ENCODE results near the gene TPCN2.

The TPCN2 gene

DNA sequence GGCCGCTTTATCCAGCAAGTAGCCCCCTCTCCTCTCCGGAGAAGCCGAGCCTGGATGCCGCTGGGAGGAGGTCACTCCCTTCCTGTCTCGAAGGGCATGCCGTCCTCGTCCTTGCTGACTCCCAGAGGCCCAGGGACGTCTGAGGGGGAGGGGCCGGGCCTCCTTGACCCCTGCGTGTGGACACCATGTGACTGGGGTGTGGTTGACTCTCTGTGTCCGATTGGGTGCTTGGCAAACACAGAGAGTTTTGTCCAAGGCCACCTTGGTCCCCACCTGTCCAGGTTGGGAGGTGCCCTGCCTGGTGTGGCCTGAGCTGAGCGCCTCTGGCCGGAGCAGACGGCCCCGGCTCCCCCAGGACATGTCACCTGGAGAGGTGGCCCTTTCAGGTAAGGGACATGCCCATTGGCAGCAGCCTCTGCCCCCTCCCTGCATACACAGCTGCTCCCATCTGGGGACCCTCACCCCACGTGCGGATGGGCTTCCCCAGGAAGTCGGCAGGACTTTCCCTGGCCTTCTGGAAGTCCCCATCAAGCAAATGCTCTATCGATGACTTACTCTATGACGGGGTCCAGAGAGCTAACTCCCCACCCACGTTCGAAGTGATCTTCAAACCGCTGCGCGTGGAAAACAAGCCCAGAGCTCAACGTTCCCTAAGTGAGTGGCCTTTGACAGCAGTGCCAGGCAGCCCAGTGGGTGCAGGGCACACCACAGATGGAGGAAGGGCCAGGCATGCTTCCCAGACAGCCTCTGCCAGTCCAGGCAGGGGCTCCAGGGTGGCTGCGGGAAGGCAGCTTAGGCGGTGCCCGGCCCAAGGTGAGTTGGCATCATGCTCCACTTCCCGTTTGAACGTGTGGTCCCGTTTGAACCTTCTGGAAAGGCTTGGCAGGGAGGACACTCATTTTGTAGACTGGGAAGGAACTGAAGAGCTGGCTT lies 106.8 kb downstream of the TPCN2 start, which contains the start of gene SMIM38:
Gene SMIM38 (plus strand): TSS at position 634 of the 933 bp plus-strand sequence. CDS start 1,912 bp downstream, outside the sequence.
- TF ChIP-seq, protein P1, sequence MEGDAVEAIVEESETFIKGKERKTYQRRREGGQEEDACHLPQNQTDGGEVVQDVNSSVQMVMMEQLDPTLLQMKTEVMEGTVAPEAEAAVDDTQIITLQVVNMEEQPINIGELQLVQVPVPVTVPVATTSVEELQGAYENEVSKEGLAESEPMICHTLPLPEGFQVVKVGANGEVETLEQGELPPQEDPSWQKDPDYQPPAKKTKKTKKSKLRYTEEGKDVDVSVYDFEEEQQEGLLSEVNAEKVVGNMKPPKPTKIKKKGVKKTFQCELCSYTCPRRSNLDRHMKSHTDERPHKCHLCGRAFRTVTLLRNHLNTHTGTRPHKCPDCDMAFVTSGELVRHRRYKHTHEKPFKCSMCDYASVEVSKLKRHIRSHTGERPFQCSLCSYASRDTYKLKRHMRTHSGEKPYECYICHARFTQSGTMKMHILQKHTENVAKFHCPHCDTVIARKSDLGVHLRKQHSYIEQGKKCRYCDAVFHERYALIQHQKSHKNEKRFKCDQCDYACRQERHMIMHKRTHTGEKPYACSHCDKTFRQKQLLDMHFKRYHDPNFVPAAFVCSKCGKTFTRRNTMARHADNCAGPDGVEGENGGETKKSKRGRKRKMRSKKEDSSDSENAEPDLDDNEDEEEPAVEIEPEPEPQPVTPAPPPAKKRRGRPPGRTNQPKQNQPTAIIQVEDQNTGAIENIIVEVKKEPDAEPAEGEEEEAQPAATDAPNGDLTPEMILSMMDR (IDR thresholded peaks at IDR 0.05; ENCODE audit: insufficient read depth, missing control alignments): no peak
- DNase-seq (ENCODE audit: insufficient read length, low spot score) (no peak), FAIRE-seq (no peak)

DNA sequence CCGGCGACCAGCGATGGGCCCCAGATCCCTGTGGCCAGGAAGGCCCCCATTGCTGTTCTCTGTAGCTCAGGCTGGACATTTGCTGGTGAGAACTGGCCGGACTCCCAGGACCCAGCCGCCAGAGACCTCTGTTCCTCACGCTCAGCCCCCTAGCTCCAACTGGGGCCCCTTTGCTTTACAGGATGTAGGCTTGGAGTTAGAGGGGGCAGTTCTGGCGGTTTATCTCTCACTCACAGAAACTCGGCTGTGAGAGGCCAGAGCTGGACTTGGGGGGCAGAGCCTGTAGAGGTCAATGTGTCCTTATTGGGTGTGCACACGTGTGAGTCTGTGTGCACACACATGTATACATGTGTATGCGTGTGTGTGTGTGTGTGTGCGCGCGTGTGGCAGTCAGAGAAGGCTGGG lies 107.5 kb downstream of the TPCN2 start:
- no peak for FAIRE-seq
- TF ChIP-seq, protein P1 (IDR thresholded peaks at IDR 0.05; ENCODE audit: insufficient read depth, missing control alignments): no peak
- no peak for DNase-seq (ENCODE audit: insufficient read length, low spot score)

DNA sequence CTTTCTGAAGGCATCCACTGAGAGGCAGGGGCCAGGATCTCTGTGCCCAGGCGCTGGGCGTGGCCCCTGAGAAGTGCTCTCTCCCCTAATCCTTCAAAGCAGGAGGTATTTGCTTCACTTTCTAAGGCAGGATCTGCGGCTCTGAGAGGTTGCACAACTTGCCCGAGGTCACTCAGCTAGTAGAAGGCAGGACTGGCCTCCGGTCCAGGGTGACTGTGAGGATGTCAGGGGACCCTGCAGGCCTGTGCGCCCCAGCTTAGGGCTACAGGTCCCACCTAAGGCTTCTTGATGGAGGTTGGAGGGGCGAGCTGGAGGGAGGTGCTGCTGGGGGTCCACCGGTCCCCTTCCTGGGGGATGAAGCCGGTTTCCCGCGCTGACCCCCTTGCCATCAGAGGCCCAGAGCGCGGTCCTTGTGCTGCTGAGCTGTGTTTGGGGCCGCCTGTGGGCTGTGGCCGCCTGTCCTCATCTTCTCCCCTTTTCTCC lies 108.0 kb downstream of the TPCN2 start:
- TF ChIP-seq, protein P1 (IDR thresholded peaks at IDR 0.05; ENCODE audit: insufficient read depth, missing control alignments): no peak
- DNase-seq (ENCODE audit: insufficient read length, low spot score) (no peak), FAIRE-seq (no peak)

DNA sequence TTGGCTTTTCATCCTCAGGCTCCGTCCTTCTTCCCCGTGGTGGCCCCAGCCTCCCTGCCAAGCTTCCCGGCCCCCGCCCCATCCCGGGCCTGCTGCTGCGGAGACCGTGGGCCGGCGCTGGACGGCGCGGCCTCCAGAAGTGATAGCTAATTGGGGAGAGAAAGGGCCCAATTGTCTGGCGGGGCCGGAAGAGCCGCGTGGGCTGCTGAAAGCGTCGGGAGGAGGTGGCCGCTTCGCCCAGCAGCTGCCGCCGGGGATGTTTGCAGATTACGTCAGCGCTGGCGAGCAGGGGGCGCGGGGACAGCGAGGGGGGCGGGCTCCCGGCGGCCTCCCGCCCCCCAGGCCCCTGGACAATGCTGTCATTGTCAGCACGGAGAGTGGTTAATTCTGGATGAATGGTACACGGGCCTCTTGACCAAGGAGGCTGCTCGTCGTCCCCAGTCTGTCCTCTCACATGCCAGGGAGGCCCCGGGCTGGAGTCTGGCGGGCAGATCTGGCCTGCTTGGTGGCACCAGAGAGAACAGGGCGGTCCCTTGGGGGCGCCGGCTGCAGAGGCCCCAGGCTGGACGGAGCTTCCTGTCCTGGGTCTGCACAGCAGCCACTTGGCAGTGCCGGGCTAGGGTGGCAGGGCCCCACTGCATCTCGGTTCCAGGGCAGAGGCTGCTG lies 108.6 kb downstream of the TPCN2 start:
- TF ChIP-seq, protein P1 (IDR thresholded peaks at IDR 0.05; ENCODE audit: insufficient read depth, missing control alignments): no peak
- DNase-seq (ENCODE audit: insufficient read length, low spot score) (no peak), FAIRE-seq (no peak)

DNA sequence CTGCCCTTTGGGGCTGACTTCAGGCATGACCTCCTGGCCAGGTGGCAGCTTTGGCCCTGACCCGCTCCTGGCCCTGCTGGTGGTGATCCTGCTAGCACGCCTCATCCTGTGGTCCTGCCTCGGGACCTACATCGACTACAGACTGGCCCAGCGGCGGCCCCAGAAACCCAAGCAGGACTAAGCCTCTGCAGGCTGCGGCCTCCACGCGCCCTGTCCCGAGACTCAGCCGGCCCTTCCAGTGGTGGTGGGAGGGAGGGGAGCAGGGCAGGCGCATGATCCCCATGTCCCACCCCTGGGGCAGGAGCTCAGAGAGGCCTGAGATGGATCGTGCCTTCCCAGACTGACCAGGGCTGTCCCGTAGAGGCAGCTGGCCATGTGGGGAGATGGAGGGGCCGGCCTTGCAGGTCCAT lies 109.1 kb downstream of the TPCN2 start:
- no peak for FAIRE-seq
- TF ChIP-seq, protein P1 (IDR thresholded peaks at IDR 0.05; ENCODE audit: insufficient read depth, missing control alignments): no peak

DNA sequence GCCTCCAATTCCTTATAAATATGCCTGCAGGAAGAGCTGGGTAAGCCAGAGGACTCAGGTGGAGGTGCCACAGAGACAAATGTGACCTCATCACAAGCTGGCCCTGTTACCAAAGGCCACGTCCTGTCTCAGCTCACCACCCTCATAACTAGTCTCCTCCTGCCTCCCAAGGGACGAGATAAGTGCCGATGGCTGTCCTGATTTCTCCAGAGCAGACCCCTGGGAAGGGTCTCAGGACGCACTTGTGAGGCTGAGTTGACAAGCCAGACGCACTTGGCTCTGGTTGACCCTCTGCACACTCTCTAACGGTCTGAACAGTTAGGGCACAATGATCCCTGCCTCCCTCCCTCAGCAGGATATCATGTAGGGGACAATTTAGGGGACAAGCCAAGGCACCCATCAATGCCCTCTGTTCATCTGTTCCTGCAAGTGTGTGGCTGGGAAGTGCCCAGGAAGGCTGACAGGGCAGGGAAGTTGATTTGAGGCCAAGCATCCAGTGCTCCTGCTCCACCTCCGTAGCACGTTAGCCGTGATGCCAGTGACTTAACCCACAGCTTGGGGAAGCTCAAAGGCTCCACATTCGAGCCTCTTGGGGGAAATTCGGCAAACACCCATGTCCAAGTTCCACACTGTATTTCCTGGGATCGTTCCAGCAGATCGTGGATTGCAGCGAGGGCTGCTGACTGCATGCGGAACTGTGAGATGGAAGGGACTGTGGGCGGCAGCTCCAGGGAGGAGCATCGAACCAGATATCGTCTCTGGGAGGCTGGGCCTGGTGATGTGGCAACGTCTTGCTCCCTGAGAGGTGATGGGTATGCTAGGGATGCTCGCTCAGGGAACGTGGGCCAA lies 109.8 kb downstream of the TPCN2 start:
- FAIRE-seq (no peak), DNase-seq (ENCODE audit: insufficient read length, low spot score) (no peak)
- TF ChIP-seq, protein P1 (IDR thresholded peaks at IDR 0.05; ENCODE audit: insufficient read depth, missing control alignments): no peak

More for the DNA sequence above, 109.1 kb downstream of the TPCN2 start:
- no peak for DNase-seq (ENCODE audit: insufficient read length, low spot score)
